ENCODE data around the gene WSB1. TPM values are rescaled to one million over a fixed set of nuclear protein-coding genes. Genes with fewer than 3 reads are reported as not detected.

Gene WSB1
- polyA plus RNA-seq, 1 of the 3 experiments (the other 2 are of a cell fraction): 261 TPM

DNA sequence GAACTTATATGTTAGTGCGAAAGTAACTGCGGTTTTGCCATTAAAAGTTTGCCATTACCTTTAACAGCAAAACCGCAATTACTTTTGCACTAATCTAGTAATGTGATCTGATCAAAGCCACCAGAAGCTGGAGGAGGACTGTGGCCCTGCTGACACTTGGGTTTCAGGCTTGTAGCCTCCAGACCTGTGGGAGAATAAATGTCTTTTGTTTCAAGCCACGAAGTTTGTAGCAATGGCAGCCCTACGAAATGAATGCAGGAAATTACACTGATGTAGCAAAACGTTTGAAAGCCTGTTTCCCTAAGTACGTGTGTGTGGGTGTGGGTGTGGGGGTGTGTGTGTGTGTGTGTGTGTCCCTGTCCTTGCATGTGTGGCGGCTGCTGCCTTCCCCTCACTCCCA is 66.6 kb downstream of the WSB1 start:
- WGBS (ENCODE audit: low lambda C conversion rate): 74% methylated on average over 8 of the region's 8 CpGs
- Histone ChIP-seq H3K9me3 (no peaks in the 10 kb centered on the region), H3K4me1 (ENCODE audit: control insufficient read depth in 1 of 2, insufficient read depth in 2 of 2, low read depth in 1 of 2, low read length in 1 of 2) (peaks cover 0 to 6% of the 10 kb centered on the region in 2 experiments; a peak in 2 of 4 replicates), H2AFZ (ENCODE audit: low read depth) (no peak overlapping the region), H3K4me2 (no peak overlapping the region), H3K9me2 (no peaks in the 10 kb centered on the region), H3K4me3 (ENCODE audit: low read depth in 2 of 2, low read length in 1 of 2) (no peak overlapping the region), H3K79me2 (ENCODE audit: insufficient read depth) (no peaks in the 10 kb centered on the region), H3K9ac (no peak overlapping the region), H3K27me3 (ENCODE audit: insufficient read depth) (no peaks in the 10 kb centered on the region), H3K36me3 (replicated peaks in 1 of 2; ENCODE audit: control insufficient read depth in 1 of 2, insufficient read depth in 2 of 2, low read length in 1 of 2) (no peaks in the 10 kb centered on the region), H4K20me1 (ENCODE audit: insufficient read depth) (no peaks in the 10 kb centered on the region), H3K27ac (ENCODE audit: low read depth in 2 of 2, low read length in 1 of 2) (no peak overlapping the region), H3F3A (replicated peaks; ENCODE audit: insufficient read depth) (peaks cover 16% of the 10 kb centered on the region)
- CTCF ChIA-PET: interaction anchor here (1.3 to 2.2 kb wide), 2 partner anchors 20 to 243 kb away, joined by 6 to 7 read pairs; no protein-coding TSS in a partner anchor
- no peak for DNase-seq
- no peak for TF ChIP-seq FOXM1 (IDR thresholded peaks at IDR 0.05; ENCODE audit: low read depth)
- TF ChIP-seq RFX5 (IDR thresholded peaks at IDR 0.05; ENCODE audit: low read length): no peak
- no peak for TF ChIP-seq POLR2AphosphoS5 (IDR thresholded peaks at IDR 0.05; ENCODE audit: low read depth, low read length)
- TF ChIP-seq YY1 (IDR thresholded peaks at IDR 0.05; ENCODE audit: low read depth): no peak
- TF ChIP-seq, protein P1, sequence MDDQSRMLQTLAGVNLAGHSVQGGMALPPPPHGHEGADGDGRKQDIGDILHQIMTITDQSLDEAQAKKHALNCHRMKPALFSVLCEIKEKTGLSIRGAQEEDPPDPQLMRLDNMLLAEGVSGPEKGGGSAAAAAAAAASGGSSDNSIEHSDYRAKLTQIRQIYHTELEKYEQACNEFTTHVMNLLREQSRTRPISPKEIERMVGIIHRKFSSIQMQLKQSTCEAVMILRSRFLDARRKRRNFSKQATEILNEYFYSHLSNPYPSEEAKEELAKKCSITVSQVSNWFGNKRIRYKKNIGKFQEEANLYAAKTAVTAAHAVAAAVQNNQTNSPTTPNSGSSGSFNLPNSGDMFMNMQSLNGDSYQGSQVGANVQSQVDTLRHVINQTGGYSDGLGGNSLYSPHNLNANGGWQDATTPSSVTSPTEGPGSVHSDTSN (IDR thresholded peaks at IDR 0.05): no peak
- TF ChIP-seq EP300 (IDR thresholded peaks at IDR 0.05; ENCODE audit: borderline replicate concordance in 1 of 2, low read depth in 1 of 2, low read length in 1 of 2): no peak
- TF ChIP-seq, protein P2, sequence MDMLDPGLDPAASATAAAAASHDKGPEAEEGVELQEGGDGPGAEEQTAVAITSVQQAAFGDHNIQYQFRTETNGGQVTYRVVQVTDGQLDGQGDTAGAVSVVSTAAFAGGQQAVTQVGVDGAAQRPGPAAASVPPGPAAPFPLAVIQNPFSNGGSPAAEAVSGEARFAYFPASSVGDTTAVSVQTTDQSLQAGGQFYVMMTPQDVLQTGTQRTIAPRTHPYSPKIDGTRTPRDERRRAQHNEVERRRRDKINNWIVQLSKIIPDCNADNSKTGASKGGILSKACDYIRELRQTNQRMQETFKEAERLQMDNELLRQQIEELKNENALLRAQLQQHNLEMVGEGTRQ (IDR thresholded peaks at IDR 0.05; ENCODE audit: borderline replicate concordance, low read depth, low read length): no peak
- TF ChIP-seq MEF2A (IDR thresholded peaks at IDR 0.05; ENCODE audit: borderline replicate concordance, low read depth): no peak
- TF ChIP-seq GABPA (IDR thresholded peaks at IDR 0.05; ENCODE audit: low read depth): no peak
- no peak for TF ChIP-seq TEAD4 (IDR thresholded peaks at IDR 0.05; ENCODE audit: borderline replicate concordance, insufficient read depth)
- no peak for TF ChIP-seq SMC3 (IDR thresholded peaks at IDR 0.05; ENCODE audit: low read depth, low read length)
- TF ChIP-seq FOSL2 (IDR thresholded peaks at IDR 0.05; ENCODE audit: borderline replicate concordance, low read depth): no peak
- no peak for TF ChIP-seq SIN3A (IDR thresholded peaks at IDR 0.05; ENCODE audit: borderline replicate concordance, low read depth, low read length)
- POLR2A ChIA-PET: no interaction called here

DNA sequence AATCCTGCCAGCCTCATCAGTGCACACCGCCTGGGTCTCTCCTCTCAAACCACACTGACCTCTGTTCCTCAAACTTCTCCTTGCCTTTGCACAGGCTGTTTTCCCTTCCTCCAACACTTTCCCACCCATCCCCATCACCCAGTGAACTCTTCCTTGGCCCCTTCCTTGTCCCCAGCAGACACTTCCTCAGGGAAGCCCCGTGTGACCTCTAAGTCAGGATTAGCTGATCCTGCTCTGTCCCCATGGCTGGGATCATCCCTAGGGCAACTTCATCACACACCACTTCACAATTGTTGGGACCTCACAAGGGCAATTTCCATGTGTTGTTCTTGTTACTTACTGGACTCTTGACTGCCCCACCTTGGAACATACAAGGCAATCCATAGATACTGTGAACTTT is 67.8 kb downstream of the WSB1 start:
- Histone ChIP-seq H3K9me2 (no peaks in the 10 kb centered on the region), H2AFZ (ENCODE audit: low read depth) (no peak overlapping the region), H3K9me3 (no peaks in the 10 kb centered on the region), H3F3A (replicated peaks; ENCODE audit: insufficient read depth) (peaks cover 16% of the 10 kb centered on the region), H3K27me3 (ENCODE audit: insufficient read depth) (no peaks in the 10 kb centered on the region), H3K4me3 (ENCODE audit: low read depth in 2 of 2, low read length in 1 of 2) (no peak overlapping the region), H3K4me2 (no peak overlapping the region), H3K9ac (no peak overlapping the region), H3K4me1 (ENCODE audit: control insufficient read depth in 1 of 2, insufficient read depth in 2 of 2, low read depth in 1 of 2, low read length in 1 of 2) (peaks cover 0 to 6% of the 10 kb centered on the region in 2 experiments; a peak in 2 of 4 replicates), H3K79me2 (ENCODE audit: insufficient read depth) (no peaks in the 10 kb centered on the region), H3K27ac (ENCODE audit: low read depth in 2 of 2, low read length in 1 of 2) (no peak overlapping the region), H4K20me1 (ENCODE audit: insufficient read depth) (no peaks in the 10 kb centered on the region), H3K36me3 (replicated peaks in 1 of 2; ENCODE audit: control insufficient read depth in 1 of 2, insufficient read depth in 2 of 2, low read length in 1 of 2) (no peaks in the 10 kb centered on the region)
- POLR2A ChIA-PET: no interaction called here
- CTCF ChIA-PET: interaction anchor here (1.4 to 1.5 kb wide), 2 partner anchors 19 to 241 kb away, joined by 4 to 5 read pairs; no protein-coding TSS in a partner anchor
- DNase-seq: no peak
- 72% methylated on average over 2 of the region's 2 CpGs for WGBS (ENCODE audit: low lambda C conversion rate)
- TF ChIP-seq POLR2AphosphoS5 (IDR thresholded peaks at IDR 0.05; ENCODE audit: low read depth, low read length) (no peak), FOSL2 (IDR thresholded peaks at IDR 0.05; ENCODE audit: borderline replicate concordance, low read depth) (no peak), MXI1 (IDR thresholded peaks at IDR 0.05; ENCODE audit: low read depth, low read length) (no peak)
